Activated T-cell treated with anti-CD3 and anti-CD28 coated beads for 4 hours (primary cell): Measurements from ENCODE around the gene IFITM2.
"Not testable (repeated sequence)": the region's sequence is repeated elsewhere in the genome, so short reads cannot be mapped to it uniquely, and the experiment has no call there.

Source experiments
- DNase-seq: peaks from one replicate; pipeline ENCODE4 v3.0.0-alpha.2; 2020

The IFITM2 gene

DNA sequence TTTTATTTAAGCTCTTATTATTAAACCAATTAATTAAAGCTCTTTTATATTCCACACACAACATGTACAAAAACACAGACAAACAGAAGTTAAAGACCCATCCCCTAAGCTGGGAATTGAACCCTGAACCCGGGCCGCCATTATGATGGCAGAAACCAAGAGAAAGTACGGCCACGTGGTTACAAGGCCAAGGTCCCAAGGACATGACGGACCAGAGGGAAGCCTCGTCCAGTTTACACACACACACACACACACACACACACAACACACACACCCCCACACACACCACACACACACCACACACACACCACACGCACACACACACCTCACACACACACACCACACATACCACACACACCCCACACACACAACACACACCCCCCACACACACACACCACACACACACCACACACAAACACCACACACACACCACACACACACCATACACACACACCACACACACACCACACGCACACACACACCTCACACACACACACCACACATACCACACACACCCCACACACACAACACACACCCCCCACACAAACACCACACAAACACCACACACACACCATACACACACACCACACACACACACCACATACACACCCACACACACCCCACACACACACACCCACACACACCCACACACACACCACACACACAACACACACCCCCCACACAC lies 41.8 kb downstream of the IFITM2 start:
- DNase-seq = not testable (repeated sequence)

DNA sequence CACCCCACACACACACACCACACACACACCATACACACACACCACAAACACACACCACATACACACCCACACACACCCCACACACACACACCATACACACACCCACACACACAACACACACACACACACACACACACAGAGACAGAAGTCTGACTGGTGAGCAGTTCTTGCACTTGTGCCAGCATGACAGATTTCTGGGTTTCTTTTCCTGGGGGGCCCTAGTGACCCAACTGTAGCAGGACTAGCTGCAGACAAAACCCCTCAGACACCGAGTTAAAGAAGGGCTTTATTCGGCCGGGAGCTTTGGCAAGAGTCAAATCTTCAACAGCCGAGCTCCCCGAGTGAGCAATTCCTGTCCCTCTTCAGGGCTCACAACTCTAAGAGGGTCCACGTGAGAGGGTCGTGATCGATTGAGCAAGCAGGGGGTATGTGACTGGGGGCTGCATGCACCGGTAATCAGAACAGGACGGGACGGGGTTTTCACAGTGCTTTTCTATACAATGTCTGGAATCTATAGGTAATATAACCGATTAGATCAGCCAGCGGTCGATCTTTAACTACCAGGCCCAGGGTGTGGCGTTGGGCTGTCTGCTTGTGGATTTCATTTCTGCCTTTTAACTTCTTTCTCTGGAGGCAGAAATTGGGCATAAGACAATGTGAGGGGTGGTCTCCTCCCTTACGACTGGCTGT lies 42.6 kb downstream of the IFITM2 start:
- not testable (repeated sequence) for DNase-seq

DNA sequence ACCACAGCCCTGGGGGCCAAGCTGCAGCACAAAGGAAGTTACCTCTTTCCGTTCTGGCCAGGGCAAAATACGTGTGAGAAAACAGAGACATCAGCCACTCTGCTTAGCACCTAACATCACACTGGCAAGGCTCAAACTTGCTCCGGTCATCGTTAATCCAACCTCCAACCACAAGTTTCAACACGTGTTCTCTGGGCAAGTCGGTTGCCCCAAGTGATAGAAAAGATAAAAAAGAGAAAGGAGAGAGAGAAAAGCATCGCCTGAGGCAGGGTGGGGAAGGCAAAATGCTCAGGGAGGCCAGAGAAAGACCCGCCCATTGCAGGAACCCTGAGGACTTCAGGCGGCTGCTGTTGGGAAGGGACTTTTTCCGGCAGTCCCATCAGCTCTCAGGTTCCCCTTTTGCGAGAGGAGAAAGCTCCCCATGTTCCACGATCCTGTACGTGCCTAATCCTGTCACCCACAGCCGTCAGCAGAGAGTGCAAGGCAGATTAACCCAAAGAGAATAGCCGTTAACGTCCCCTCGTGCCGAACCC lies 43.2 kb downstream of the IFITM2 start:
- no peak for DNase-seq

GRCh38 chr11:351411-351810 lies 43.8 kb downstream of the IFITM2 start:
- no peak for DNase-seq

DNA sequence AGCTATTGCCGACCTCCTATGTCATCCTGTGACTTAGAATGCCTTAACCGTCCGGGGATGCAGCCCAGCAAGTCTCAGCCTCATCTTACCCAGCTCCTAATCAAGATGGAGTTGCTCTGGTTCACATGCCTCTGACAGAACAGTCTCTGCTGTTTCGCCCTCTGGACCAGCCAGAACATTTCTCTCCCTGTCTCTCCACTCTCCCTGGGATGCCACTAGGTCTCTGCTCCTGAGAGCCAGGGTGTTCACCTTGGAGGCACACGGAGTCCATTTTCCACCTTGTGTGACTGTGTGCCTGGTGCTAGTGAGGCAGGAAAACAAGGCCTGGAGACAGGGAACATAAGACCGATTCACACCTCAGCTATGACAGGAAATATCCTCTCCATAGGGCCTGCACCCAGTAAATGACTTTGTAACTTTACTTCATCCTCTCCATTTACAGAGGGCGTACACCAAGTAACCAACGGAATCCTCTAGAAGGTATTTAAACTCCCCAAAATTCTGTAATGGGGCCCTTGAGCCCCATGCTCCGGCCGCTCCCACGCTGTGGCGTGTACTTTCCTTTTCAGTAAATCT lies 44.9 kb downstream of the IFITM2 start:
- no peak for DNase-seq

DNA sequence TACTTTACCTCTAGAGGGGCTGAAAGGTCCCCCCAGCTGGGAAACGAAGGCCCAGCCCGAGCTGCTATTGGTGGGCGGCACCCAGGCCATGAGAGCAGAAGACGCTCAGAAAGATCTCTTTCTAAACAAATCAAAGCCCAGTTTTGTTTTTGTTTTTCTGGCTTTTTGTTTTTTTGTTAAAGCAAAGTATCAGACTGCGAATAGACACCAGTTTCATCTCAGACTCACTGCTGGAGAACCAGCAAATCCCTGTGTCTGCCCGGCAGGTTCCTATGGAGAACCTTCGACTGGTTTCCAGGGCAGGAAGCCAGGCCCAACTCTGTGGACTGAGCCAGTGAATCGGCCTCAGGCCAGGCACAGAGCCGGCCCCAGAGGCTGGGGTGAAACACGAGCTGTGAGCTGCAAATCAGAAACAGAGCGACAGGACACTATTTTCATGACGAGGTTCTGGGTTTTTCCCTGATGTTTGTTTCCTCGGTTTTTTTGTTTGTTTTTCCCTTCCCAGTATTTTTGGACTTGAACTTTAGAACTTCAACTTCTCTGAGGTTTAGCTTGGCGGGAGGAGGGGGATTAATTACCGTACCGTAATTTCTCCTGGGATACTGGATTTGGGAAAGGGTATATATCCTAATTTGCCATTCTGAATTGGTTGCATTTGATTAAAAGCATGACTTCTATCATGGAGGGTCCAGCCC lies 45.7 kb downstream of the IFITM2 start:
- no peak for DNase-seq

- DNase-seq = peak; percentile 80
These were observed 48.2 kb downstream of the IFITM2 start for GRCh38 chr11:355581-356458.

DNA sequence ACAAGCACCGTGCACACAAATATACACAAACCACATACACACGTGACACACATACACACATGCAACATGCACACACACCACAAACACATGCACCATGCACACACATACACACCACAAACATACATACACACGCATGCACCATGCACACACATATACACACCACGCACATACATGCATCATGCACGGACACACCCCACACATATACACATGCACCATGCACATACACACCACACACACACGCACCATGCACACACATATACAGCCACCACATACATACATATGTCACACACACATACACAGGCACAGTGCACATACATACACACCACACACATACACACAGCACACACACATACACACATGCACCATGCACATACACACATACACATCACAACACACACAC lies 49.0 kb downstream of the IFITM2 start:
- no peak for DNase-seq

- no peak for DNase-seq
These were observed 50.0 kb downstream of the IFITM2 start for GRCh38 chr11:357582-357981.

- DNase-seq = no peak
These were observed 50.6 kb downstream of the IFITM2 start for GRCh38 chr11:358129-358800.
